Measurements from ENCODE around the gene SOSTDC1.

- TF ChIP-seq POLR2A (IDR thresholded peaks at IDR 0.05; ENCODE audit: extremely low read depth, insufficient read length), result no peak
- TF ChIP-seq CTCF (IDR thresholded peaks at IDR 0.05; ENCODE audit: low read depth, low read length), result no peak
- TF ChIP-seq, protein P1, sequence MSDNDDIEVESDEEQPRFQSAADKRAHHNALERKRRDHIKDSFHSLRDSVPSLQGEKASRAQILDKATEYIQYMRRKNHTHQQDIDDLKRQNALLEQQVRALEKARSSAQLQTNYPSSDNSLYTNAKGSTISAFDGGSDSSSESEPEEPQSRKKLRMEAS (IDR thresholded peaks at IDR 0.05; ENCODE audit: low read depth, low read length), result no peak
Observed at GRCh38 chr7:16430133-16430532, 35.4 kb downstream of the SOSTDC1 start.

Measured in NB4 (cell line).